Measurements from ENCODE around the gene GAB2.

GRCh38 chr11:78205256-78205655 is 212.4 kb downstream of the GAB2 start:
- TF ChIP-seq CTCF (IDR thresholded peaks at IDR 0.05 in 2 of 3, conservative IDR thresholded peaks at IDR 0.05 in 1 of 3; ENCODE audit: control insufficient read depth in 2 of 3, extremely low read depth in 1 of 3, insufficient read depth in 1 of 3, low read depth in 3 of 3, low read length in 3 of 3) (no peak), NBN (IDR thresholded peaks at IDR 0.05) (no peak), EZH2 (IDR thresholded peaks at IDR 0.05; ENCODE audit: borderline replicate concordance, control insufficient read depth, low read depth, low read length) (no peak), REST (IDR thresholded peaks at IDR 0.05; ENCODE audit: low read depth, low read length) (no peak)
